HepG2 (cell line): ENCODE results near the gene P2RX7. TPM values are rescaled to one million over a fixed set of nuclear protein-coding genes. Genes with fewer than 3 reads are reported as not detected.

Experiments
- BHLHE40 ChIP-seq: IDR thresholded peaks from 2 replicates; pipeline ENCODE4 v1.6.1; 2011; ENCODE audit warnings: low read length, improper control_type of control experiment
- DR1 ChIP-seq: sonication (generic); formaldehyde crosslinking; IDR thresholded peaks from 2 replicates; pipeline ENCODE4 v1.8.0; 2021; ENCODE audit warnings: mild to moderate bottlenecking, missing genetic modification reagents, inconsistent platforms
- GFI1 ChIP-seq: sonication (generic); formaldehyde crosslinking; IDR thresholded peaks from 2 replicates; pipeline ENCODE4 v1.5.0; 2020; ENCODE audit warnings: missing genetic modification reagents, mild to moderate bottlenecking, borderline replicate concordance
- GTF3A ChIP-seq: sonication (generic); formaldehyde crosslinking; conservative IDR thresholded peaks from 2 replicates; pipeline ENCODE4 v1.4.0; 2020; ENCODE audit warnings: mild to moderate bottlenecking, missing genetic modification reagents
- HCFC1 ChIP-seq: fragments of 150-350 bp; IDR thresholded peaks from 2 replicates; pipeline ENCODE4 v1.6.1; 2014; ENCODE audit warnings: low read depth, low read length
- HES4 ChIP-seq: sonication (generic); formaldehyde crosslinking; IDR thresholded peaks from 2 replicates; pipeline ENCODE4 v1.9.0; 2021; ENCODE audit warnings: mild to moderate bottlenecking, missing genetic modification reagents, borderline replicate concordance
- KLF12 ChIP-seq: sonication (generic); formaldehyde crosslinking; IDR thresholded peaks from 2 replicates; pipeline ENCODE4 v1.4.0; 2020; ENCODE audit warnings: missing genetic modification reagents, borderline replicate concordance
- MED1 ChIP-seq: sonication (generic); formaldehyde crosslinking; IDR thresholded peaks from 2 replicates; pipeline ENCODE4 v1.4.0; 2020; ENCODE audit warnings: missing genetic modification reagents
- NAIF1 ChIP-seq: sonication (generic); formaldehyde crosslinking; IDR thresholded peaks from 2 replicates; pipeline ENCODE4 v1.5.0; 2020; ENCODE audit warnings: mild to moderate bottlenecking, missing genetic modification reagents, borderline replicate concordance
- PHF21A ChIP-seq: sonication (generic); formaldehyde crosslinking; IDR thresholded peaks from 2 replicates; pipeline ENCODE4 v1.5.0; 2020; ENCODE audit warnings: mild to moderate bottlenecking, missing genetic modification reagents
- POGZ ChIP-seq: sonication (generic); formaldehyde crosslinking; IDR thresholded peaks from 2 replicates; pipeline ENCODE4 v1.4.0; 2020; ENCODE audit warnings: mild to moderate bottlenecking, missing genetic modification reagents
- RNF2 ChIP-seq: fragments of 450-650 bp; conservative IDR thresholded peaks from 2 replicates; pipeline ENCODE4 v1.6.1; 2016; ENCODE audit warnings: low read depth
- SOX6 ChIP-seq, 2 experiments: fragments of 450-650 bp in 1 of 2; sonication (generic) in 1 of 2; formaldehyde crosslinking in 1 of 2; IDR thresholded peaks; 2 replicates each; pipeline versions ENCODE4 v1.4.0 to v1.6.1; 2017 to 2020; ENCODE audit warnings: antibody characterized with exemption in 1 of 2, mild to moderate bottlenecking in 1 of 2, missing genetic modification reagents in 1 of 2
- TBP ChIP-seq: sonication (generic); formaldehyde crosslinking; IDR thresholded peaks from 2 replicates; pipeline ENCODE4 v1.5.0; 2020; ENCODE audit warnings: missing genetic modification reagents
- TCF7L2 ChIP-seq: IDR thresholded peaks from 2 replicates; pipeline ENCODE4 v1.6.1; 2011; ENCODE audit warnings: mild to moderate bottlenecking, low read depth, low read length, moderate library complexity
- ZKSCAN1 ChIP-seq: fragments of 150-350 bp; IDR thresholded peaks from 2 replicates; pipeline ENCODE4 v1.6.1; 2014; ENCODE audit warnings: low read length
- ZNF329 ChIP-seq: sonication (generic); formaldehyde crosslinking; IDR thresholded peaks from 2 replicates; pipeline ENCODE4 v1.9.0; 2021; ENCODE audit warnings: low read depth, mild to moderate bottlenecking, missing genetic modification reagents
- ZNF773 ChIP-seq: sonication (generic); formaldehyde crosslinking; IDR thresholded peaks from 2 replicates; pipeline ENCODE4 v1.4.0; 2020; ENCODE audit warnings: missing genetic modification reagents, borderline replicate concordance
- polyA plus RNA-seq, 8 experiments: library from polyadenylated mRNA; depleted of rRNA in 3 of 8; stranded (reverse) in 7 of 8; unstranded in 1 of 8; fragments of >200 nt; fragmentation: Illumina TruSeq in 4 of 8; extraction: Trizol in 4 of 8; gene quantifications; 2 replicates each; pipeline versions ENCODE4 v1.2.1 to v1.2.3, GENCODE V29; 2011 to 2016; ENCODE audit warnings: low read depth in 4 of 8, missing spikeins in 1 of 8, mixed read lengths in 1 of 8; ENCODE audit not compliant: insufficient read depth in 1 of 8
- total RNA-seq, 5 experiments: library from RNA; depleted of rRNA; stranded (reverse); fragments of >200 nt; fragmentation: Illumina TruSeq; extraction: Trizol; gene quantifications; 2 replicates each; pipeline ENCODE4 v1.2.3, GENCODE V29; 2016; ENCODE audit warnings: low read depth in 1 of 5
- TF ChIP-seq, protein P1 (sequence below): sonication (generic); formaldehyde crosslinking; conservative IDR thresholded peaks from 2 replicates; pipeline ENCODE4 v1.8.1; 2023; ENCODE audit warnings: missing genetic modification reagents
- TF ChIP-seq, protein P2 (sequence below), 2 experiments: fragments of 450-650 bp in 1 of 2; sonication (generic) in 1 of 2; formaldehyde crosslinking; IDR thresholded peaks; 2 replicates each; pipeline versions ENCODE4 v1.5.0 to v1.8.0; 2020 to 2022; ENCODE audit warnings: mild to moderate bottlenecking in 1 of 2, missing genetic modification reagents in 1 of 2
- TF ChIP-seq, protein P3 (sequence below): IDR thresholded peaks from 2 replicates; pipeline ENCODE4 v1.6.1; 2016; ENCODE audit warnings: mild to moderate bottlenecking, missing biosample characterization, missing genetic modification reagents

Gene P2RX7
- total and polyA plus RNA-seq, 2 of the 13 experiments (the other 11 are each of a cell fraction or from before 2014, with no cell fraction given), result 0.13 to 0.73 TPM

DNA sequence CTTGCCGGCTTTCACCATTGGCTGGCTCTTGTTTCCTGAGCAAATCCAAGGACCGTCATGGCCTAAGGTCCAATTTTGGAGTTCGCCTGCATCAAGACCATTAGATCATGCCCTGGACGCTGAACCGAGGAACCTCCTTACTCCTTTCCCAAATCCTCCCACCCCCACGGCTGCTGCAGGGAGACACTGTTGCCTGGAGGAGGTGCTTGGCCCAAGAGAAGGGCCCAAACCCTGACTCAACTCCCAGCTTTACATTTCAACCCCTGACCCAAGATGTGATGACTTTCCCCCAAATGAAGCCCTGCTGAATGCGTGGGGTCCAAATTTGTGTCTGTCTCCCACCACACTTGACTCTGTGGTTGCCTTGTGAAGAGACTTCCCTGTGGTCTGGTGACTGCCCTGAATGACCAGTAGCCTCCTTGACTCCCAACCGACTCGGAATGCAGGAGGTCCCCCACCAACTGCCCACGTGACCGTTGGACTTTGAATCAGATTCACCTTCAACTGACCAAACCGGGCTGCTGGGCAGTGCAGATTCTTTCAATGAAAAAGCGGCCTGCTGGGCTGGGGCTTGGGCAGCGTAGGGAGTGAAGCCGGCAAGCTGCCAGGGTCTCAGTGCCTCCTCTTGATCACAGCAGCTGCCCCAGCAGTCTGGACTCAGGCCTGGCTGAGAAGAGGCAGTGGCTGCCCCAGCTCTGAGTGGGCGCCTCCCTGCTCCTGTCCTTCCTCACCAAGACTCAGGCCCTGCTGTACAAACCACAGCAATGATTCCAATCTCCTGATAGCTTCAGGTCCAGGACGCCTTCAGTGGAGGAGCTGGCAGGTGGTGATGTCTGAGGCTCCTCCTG, 46.9 kb upstream of the P2RX7 start (continued):
- TF ChIP-seq SOX6 (IDR thresholded peaks at IDR 0.05) (no peak), SOX6 (CRISPR knock-in tag; IDR thresholded peaks at IDR 0.05) (0 out of 2 replicates have a peak, but pooled peaks have one; percentile 23), DR1 (no peak), RNF2 (no peak), NAIF1 (CRISPR knock-in tag) (no peak), KLF12 (no peak), ZNF329 (CRISPR knock-in tag) (no peak), TCF7L2 (no peak), HES4 (no peak), POGZ (no peak), HCFC1 (no peak), MED1 (CRISPR knock-in tag) (0 out of 2 replicates have a peak, but pooled peaks have one; percentile 13), PHF21A (CRISPR knock-in tag) (no peak), GFI1 (CRISPR knock-in tag) (no peak), ZKSCAN1 (no peak), BHLHE40 (peak; percentile 25; the same call in 1 of the 2 replicates), TBP (CRISPR knock-in tag) (no peak), ZNF773 (CRISPR knock-in tag) (no peak), GTF3A (CRISPR knock-in tag) (no peak)
- TF ChIP-seq, protein P1, sequence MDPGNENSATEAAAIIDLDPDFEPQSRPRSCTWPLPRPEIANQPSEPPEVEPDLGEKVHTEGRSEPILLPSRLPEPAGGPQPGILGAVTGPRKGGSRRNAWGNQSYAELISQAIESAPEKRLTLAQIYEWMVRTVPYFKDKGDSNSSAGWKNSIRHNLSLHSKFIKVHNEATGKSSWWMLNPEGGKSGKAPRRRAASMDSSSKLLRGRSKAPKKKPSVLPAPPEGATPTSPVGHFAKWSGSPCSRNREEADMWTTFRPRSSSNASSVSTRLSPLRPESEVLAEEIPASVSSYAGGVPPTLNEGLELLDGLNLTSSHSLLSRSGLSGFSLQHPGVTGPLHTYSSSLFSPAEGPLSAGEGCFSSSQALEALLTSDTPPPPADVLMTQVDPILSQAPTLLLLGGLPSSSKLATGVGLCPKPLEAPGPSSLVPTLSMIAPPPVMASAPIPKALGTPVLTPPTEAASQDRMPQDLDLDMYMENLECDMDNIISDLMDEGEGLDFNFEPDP, result no peak
- TF ChIP-seq, protein P2, sequence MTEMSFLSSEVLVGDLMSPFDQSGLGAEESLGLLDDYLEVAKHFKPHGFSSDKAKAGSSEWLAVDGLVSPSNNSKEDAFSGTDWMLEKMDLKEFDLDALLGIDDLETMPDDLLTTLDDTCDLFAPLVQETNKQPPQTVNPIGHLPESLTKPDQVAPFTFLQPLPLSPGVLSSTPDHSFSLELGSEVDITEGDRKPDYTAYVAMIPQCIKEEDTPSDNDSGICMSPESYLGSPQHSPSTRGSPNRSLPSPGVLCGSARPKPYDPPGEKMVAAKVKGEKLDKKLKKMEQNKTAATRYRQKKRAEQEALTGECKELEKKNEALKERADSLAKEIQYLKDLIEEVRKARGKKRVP (CRISPR knock-in tag; IDR thresholded peaks at IDR 0.05), result no peak
- TF ChIP-seq, protein P3, sequence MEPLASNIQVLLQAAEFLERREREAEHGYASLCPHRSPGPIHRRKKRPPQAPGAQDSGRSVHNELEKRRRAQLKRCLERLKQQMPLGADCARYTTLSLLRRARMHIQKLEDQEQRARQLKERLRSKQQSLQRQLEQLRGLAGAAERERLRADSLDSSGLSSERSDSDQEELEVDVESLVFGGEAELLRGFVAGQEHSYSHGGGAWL (CRISPR knock-in tag), result no peak
